Activated CD8-positive, alpha-beta memory T cell treated with anti-CD3 and anti-CD28 coated beads, Interleukin-2, amount 50 U/mL, for 4 hours (primary cell): ENCODE data around the gene KCTD12.

Experiments used
- DNase-seq: peaks from one replicate; pipeline ENCODE4 v3.0.0-alpha.2; 2020

KCTD12 gene

GRCh38 chr13:76886005-76886291 is 257 bp downstream of the KCTD12 start:
- no peak for DNase-seq

- peak; percentile 56 for DNase-seq
Observed at GRCh38 chr13:76885203-76886004, 801 bp downstream of the KCTD12 start.

- DNase-seq = no peak
Observed at GRCh38 chr13:76884907-76885202, 1.4 kb downstream of the KCTD12 start.

GRCh38 chr13:76884186-76884906 is 1.9 kb downstream of the KCTD12 start:
- no peak for DNase-seq

GRCh38 chr13:76883236-76883635 is 3.0 kb downstream of the KCTD12 start:
- no peak for DNase-seq

GRCh38 chr13:76882431-76882830 is 3.8 kb downstream of the KCTD12 start:
- DNase-seq = no peak

- no peak for DNase-seq
Observed at GRCh38 chr13:76879883-76880270, 6.3 kb downstream of the KCTD12 start.

- DNase-seq = peak; percentile 64
Observed at GRCh38 chr13:76879203-76879882, 6.9 kb downstream of the KCTD12 start.

- no peak for DNase-seq
Observed at GRCh38 chr13:76878043-76878442, 8.2 kb downstream of the KCTD12 start.

GRCh38 chr13:76875271-76875815 is 10.9 kb downstream of the KCTD12 start:
- DNase-seq = no peak

- DNase-seq = no peak
Observed at GRCh38 chr13:76874479-76874878, 11.7 kb downstream of the KCTD12 start.

- DNase-seq = no peak
Observed at GRCh38 chr13:76873445-76873844, 12.8 kb downstream of the KCTD12 start.

- no peak for DNase-seq
Observed at GRCh38 chr13:76872675-76873074, 13.5 kb downstream of the KCTD12 start.

- no peak for DNase-seq
Observed at GRCh38 chr13:76871432-76871831, 14.8 kb downstream of the KCTD12 start.

GRCh38 chr13:76868371-76868770 is 17.8 kb downstream of the KCTD12 start:
- no peak for DNase-seq

- DNase-seq = no peak
Observed at GRCh38 chr13:76865996-76866503, 20.2 kb downstream of the KCTD12 start.

- no peak for DNase-seq
Observed at GRCh38 chr13:76865109-76865508, 21.1 kb downstream of the KCTD12 start.

GRCh38 chr13:76864259-76864658 is 21.9 kb downstream of the KCTD12 start:
- no peak for DNase-seq

- no peak for DNase-seq
Observed at GRCh38 chr13:76863022-76863421, 23.2 kb downstream of the KCTD12 start.

- DNase-seq = no peak
Observed at GRCh38 chr13:76861859-76862258, 24.3 kb downstream of the KCTD12 start.

- DNase-seq = no peak
Observed at GRCh38 chr13:76860706-76861105, 25.5 kb downstream of the KCTD12 start.

GRCh38 chr13:76854894-76855293 is 31.3 kb downstream of the KCTD12 start:
- no peak for DNase-seq

GRCh38 chr13:76853921-76854608 is 32.1 kb downstream of the KCTD12 start:
- DNase-seq = no peak
